Measurements from ENCODE around the gene WDHD1. TPM values are rescaled to one million over a fixed set of nuclear protein-coding genes. Genes with fewer than 3 reads are reported as not detected.

Gene WDHD1, protein sequence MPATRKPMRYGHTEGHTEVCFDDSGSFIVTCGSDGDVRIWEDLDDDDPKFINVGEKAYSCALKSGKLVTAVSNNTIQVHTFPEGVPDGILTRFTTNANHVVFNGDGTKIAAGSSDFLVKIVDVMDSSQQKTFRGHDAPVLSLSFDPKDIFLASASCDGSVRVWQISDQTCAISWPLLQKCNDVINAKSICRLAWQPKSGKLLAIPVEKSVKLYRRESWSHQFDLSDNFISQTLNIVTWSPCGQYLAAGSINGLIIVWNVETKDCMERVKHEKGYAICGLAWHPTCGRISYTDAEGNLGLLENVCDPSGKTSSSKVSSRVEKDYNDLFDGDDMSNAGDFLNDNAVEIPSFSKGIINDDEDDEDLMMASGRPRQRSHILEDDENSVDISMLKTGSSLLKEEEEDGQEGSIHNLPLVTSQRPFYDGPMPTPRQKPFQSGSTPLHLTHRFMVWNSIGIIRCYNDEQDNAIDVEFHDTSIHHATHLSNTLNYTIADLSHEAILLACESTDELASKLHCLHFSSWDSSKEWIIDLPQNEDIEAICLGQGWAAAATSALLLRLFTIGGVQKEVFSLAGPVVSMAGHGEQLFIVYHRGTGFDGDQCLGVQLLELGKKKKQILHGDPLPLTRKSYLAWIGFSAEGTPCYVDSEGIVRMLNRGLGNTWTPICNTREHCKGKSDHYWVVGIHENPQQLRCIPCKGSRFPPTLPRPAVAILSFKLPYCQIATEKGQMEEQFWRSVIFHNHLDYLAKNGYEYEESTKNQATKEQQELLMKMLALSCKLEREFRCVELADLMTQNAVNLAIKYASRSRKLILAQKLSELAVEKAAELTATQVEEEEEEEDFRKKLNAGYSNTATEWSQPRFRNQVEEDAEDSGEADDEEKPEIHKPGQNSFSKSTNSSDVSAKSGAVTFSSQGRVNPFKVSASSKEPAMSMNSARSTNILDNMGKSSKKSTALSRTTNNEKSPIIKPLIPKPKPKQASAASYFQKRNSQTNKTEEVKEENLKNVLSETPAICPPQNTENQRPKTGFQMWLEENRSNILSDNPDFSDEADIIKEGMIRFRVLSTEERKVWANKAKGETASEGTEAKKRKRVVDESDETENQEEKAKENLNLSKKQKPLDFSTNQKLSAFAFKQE
- 9.4 to 13.7 TPM (median 10.6 TPM) in 5 replicates for total RNA-seq (2022; extraction: Qiagen RNA extraction)

DNA sequence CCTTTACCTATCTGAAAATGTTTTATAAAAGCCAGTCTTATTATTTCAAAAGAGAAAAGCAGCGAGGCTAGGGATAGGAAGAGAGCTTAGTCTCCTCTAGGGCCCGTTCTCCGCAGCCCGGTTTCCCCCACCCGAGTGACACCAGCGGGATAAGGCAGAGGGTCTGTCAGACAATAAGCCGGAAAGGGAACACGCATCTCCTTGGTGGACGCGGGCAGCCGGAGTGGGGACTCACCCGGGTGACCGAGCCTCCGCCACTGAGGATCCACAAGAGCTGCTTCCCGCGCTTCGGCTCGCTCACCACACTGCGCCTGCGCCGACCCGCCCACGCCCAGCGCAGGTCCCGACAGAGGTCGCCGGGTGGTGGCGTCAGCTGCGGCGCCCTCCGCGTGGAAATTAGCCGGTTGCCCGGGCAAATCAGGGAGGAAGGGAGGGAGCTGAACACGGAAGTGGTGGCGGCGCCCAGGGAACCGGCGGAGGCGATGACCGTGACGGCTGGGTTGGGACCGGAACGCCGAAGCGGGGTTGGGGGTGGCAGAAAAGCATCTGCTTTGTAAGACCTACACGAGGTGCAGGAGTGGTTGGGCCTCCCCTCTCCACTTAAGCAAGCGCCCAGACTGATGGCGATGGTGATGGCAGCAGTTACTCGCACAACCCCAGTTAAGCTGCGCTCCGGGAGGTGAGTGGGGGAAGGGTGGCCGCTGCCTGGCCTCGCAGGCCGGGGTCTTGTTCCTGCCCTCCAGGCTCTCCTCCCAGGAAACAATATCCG, at the start of gene WDHD1, which contains the start of gene SOCS4:
Gene WDHD1, minus strand, starts transcription at position 307 of the 769 bp plus-strand sequence. CDS start 312 bp downstream, outside the sequence.
Gene SOCS4, plus strand, starts transcription at position 444 of the 769 bp plus-strand sequence. CDS start 15,806 bp downstream, outside the sequence.

GRCh38 chr14:55051423-55052268, 24.7 kb upstream of the WDHD1 start, which contains the start of gene MAPK1IP1L:
Gene MAPK1IP1L, plus strand, starts transcription at chr14:55051647. Its CDS starts 10,037 bp downstream, at chr14:55061684.

DNA sequence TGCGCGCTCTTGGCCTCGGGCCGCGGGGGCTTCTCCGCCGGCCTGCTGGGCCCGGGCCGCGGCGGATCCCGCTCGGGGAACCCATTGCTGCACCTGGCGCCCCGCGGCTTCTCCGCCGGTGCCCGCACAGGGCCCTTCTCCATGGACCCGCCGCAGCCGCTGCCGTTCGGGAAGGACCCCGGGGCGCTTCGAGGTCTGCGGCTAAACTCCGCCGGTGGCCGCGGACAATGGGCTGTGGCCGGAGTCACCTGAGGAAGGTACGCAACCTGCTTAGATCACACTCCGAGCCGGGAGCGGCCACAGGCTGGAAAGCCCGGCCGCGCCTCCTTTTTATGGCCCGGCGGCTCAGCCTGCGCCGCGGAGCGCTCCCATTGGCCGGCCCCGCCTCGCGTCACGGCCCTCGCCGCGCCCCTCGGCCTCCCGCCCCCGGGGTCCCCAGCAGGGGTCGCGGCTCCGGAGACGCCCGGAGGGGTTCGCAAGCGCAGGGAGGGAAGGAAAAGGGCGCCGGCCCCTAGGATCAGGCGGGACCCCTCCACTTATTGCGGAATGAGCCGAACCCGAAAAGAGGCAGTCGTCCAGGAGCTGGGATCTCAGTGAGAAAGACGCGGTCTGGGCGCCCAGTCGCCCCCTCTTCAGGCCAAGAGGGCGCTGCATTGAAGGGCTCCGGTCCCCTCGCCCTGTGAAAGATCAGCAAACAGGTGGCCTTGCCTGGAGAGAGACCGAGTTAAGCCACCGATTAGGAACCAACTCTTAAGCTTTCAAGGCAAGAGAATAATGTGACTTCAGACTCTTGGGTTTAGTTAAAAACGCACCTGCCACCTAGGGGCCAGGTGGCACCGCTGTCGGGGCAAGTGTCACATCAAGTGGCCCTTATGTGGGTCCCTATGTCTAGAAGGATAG, 124.1 kb downstream of the WDHD1 start, which contains the start of gene GCH1:
Gene GCH1, minus strand, starts transcription at position 306 of the 900 bp plus-strand sequence. Its CDS starts 163 bp downstream, at position 143.

Other genes with a start within 250 kb of the WDHD1 start
- gene GCH1, start 124.3 kb downstream of the WDHD1 start, total RNA-seq (2022; extraction: Qiagen RNA extraction), result 3.5 to 4.2 TPM (median 3.8 TPM) in 5 replicates
- 7.6 to 13.1 TPM (median 8.7 TPM) in 5 replicates for gene SOCS4, start 137 bp upstream of the WDHD1 start, total RNA-seq (2022; extraction: Qiagen RNA extraction)
- gene MAPK1IP1L, start 24.5 kb upstream of the WDHD1 start, total RNA-seq (2022; extraction: Qiagen RNA extraction), result 91.3 to 108 TPM (median 103 TPM) in 5 replicates
- 156 to 177 TPM (median 161 TPM) in 5 replicates for gene LGALS3, start 102.2 kb upstream of the WDHD1 start, total RNA-seq (2022; extraction: Qiagen RNA extraction)
- 24.4 to 41.4 TPM (median 29.0 TPM) in 5 replicates for gene DLGAP5, start 164.5 kb upstream of the WDHD1 start, total RNA-seq (2022; extraction: Qiagen RNA extraction)
- gene FBXO34, start 244.3 kb upstream of the WDHD1 start, total RNA-seq (2022; extraction: Qiagen RNA extraction), result 12.2 to 18.9 TPM (median 14.2 TPM) in 5 replicates